SH-SY5Y (cell line): ENCODE data around the gene PRKAA2.

Experiments used
- GATA2 ChIP-seq: IDR thresholded peaks from 2 replicates; pipeline ENCODE4 v1.6.1; 2011; ENCODE audit warnings: mild to moderate bottlenecking, low read depth, low read length
- GATA3 ChIP-seq: IDR thresholded peaks from 2 replicates; pipeline ENCODE4 v1.6.1; 2011; ENCODE audit warnings: low read depth, mild to moderate bottlenecking, low read length, moderate library complexity

PRKAA2 gene

DNA sequence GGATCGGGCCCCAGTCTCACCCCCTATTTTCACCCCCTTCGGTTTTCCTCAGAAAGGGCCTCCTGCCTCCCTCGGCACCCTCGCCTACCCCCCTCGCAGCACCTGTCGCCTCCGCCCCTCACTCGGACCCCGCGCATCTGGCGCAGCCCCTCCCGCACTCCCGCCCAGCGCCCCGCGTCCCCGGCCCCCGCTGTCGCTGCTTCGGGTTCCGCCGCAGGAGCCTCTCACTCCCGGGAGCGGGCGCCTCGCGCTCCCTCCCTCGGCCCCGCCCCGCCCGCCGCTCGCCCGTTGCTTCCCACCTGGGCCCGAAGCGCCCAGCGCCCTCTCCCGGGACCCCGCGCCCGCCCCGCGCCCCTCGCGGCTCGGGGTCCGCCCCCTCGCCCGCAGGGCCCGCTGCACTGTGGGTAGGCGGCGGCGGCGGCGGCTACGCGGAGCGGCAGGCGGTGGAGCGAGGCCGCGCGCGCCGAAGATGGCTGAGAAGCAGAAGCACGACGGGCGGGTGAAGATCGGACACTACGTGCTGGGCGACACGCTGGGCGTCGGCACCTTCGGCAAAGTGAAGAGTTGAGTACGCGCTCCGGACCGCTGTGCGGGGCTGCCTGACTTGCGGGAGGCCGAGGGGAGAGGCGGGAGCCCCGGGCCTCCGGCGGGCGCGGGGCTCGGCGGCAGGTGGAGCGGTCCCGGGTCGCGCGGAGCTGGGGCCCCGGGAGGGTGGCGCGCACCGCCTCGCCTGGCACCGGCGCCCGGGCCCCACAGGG lies at the start of gene PRKAA2:
Gene PRKAA2 (plus strand): TSS at position 396 of the 758 bp plus-strand sequence. CDS start 74 bp downstream, at position 470.
- TF ChIP-seq GATA2 (no peak), GATA3 (no peak)

- no peak for TF ChIP-seq GATA3
- TF ChIP-seq GATA2: no peak
These were observed 28.0 kb upstream of the PRKAA2 start for GRCh38 chr1:56617141-56617540.

DNA sequence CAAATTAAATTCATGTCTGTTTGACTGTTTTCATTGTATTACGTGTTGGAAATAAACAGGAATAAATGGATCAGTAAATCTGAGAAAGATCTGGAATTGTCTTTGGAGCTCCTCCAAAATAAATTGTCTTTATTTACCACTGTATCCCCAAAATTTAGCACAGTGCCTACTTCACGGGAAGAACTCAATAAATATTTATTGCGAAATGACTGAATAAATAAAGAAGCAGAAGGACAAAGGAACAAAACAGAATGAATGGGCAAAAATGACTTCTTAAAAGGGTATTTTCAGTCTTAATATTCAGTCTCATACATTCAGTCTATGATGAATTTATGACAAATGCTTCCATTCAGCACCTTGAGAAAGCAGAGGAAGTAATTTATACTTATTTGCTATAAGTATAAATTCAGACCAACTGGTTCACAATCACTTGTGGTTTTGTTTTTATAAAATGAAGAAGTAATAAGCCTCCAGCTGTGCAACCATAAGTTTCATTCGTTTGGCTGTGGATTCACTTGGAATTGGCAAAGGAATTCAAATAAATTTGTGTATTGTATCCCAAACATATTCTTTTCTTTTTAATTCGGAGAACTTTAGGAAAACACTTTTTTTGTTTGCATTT lies 19.2 kb upstream of the PRKAA2 start:
- no peak for TF ChIP-seq GATA3
- TF ChIP-seq GATA2: no peak

- no peak for TF ChIP-seq GATA2
- TF ChIP-seq GATA3: no peak
These were observed 18.6 kb upstream of the PRKAA2 start for GRCh38 chr1:56626546-56626945.

DNA sequence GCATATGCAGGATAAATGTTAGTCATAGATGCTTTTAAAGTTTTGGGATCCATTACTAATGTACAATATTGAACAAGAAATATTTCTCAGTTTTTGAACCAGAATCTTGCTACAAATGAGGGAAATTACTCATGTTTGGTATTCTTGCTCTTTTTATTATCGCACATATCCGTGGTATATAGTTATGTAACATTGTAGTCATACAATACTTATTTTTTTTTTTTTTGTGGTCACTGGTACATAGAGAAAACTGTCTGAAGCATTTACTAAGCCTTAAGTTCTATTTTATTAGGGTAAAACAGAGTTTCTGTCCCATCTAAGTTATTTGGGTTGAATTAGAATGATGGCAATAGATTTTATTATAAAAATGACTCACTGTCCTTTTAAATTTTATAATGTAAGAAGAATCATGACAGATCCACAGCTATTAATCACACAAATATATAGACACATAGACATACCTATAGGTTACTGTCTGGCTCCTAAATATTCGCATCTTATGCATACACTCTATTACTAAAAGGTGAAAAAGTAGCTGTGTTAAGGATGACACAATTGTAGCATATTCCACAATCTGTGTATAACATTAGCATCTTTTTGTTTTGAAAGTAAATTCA lies 18.0 kb upstream of the PRKAA2 start:
- no peak for TF ChIP-seq GATA2
- no peak for TF ChIP-seq GATA3

GRCh38 chr1:56627636-56628039 lies 17.5 kb upstream of the PRKAA2 start:
- TF ChIP-seq GATA3: no peak
- TF ChIP-seq GATA2: no peak

- no peak for TF ChIP-seq GATA3
- no peak for TF ChIP-seq GATA2
These were observed 14.3 kb upstream of the PRKAA2 start for GRCh38 chr1:56630786-56631185.

GRCh38 chr1:56631901-56632300 lies 13.2 kb upstream of the PRKAA2 start:
- TF ChIP-seq GATA3: no peak
- no peak for TF ChIP-seq GATA2

DNA sequence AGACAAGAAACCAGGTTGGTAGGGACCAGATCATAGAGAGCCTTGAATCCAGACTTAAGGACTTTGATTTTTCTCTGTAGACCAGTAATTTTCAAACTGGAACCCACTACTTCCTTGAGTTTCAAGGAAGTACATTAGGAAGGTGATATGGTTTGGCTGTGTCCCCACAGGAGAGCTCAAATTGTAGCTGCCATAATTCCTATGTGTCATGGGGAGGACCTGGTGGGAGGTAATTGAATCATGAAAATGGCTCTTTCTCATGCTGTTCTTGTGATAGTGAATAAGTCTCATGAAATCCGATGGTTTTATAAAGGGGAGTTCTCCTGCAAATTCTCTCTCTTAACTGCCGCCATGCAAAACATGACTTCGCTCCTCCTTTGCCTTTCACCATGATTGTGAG lies 10.1 kb upstream of the PRKAA2 start:
- TF ChIP-seq GATA2: no peak
- TF ChIP-seq GATA3: no peak

DNA sequence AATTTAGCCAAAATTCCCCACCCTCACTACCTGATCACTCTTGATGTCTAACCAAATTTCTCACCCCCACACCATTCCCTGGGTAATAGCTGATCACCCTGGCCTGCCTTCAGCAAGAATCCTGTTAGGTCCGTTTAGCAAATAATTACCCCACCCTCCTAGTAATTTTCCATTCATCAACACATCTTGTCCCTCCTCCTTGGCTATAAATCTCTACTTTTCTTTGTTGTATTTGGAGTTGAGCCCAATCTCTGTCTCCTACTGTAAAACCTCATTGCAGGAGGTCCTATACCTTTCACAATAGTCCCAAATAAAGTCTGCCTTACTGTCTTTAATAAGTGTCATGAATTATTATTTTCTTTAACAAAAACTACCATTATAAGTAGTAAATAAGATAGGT lies 6.9 kb upstream of the PRKAA2 start:
- TF ChIP-seq GATA3: no peak
- no peak for TF ChIP-seq GATA2

- TF ChIP-seq GATA3: no peak
- no peak for TF ChIP-seq GATA2
These were observed 5.9 kb upstream of the PRKAA2 start for GRCh38 chr1:56639211-56639610.

GRCh38 chr1:56643661-56644060 lies 1.5 kb upstream of the PRKAA2 start:
- TF ChIP-seq GATA2 (no peak), GATA3 (no peak)

DNA sequence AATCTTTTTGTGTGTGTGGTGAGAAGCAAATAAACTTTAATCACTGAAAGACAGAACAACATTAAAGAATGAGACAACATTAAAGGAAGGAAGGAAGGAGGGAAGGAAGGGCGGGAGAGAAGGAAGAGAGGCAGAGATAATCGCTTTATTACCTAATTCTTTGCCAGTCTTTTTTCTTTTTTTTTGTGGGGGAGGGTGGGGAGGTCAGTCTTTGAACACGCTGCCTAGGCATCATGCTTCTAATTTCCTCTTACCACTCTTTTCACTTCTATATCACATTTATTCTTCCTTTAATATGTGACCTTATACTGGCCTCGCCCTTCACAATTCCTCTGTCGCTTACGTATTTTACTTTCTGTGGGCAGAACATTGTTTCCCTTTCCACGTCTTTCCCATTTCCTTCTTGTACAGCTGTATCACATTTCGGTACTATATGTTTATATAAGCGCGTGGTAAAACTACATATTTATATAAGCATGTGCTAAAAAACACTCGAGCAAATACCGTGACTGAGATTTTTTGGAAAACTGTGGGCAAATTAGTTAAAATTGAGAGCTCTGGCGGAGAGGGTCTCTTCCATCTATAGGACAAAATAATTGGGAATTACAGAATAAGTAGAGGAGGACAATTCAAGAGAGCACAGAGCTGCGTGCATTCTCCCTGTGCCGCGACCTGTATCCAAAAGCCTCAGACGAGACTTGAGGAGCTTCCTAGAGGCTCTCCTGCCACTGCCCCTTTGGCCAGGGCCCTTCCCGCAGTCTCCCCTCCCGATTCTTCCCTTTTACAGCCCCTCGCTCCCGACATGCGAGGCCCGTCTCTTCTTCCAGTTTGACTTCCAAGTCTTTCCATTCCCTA lies 823 bp upstream of the PRKAA2 start:
- TF ChIP-seq GATA3 (no peak), GATA2 (no peak)

GRCh38 chr1:56645677-56646305 lies 677 bp downstream of the PRKAA2 start:
- TF ChIP-seq GATA3 (no peak), GATA2 (no peak)

DNA sequence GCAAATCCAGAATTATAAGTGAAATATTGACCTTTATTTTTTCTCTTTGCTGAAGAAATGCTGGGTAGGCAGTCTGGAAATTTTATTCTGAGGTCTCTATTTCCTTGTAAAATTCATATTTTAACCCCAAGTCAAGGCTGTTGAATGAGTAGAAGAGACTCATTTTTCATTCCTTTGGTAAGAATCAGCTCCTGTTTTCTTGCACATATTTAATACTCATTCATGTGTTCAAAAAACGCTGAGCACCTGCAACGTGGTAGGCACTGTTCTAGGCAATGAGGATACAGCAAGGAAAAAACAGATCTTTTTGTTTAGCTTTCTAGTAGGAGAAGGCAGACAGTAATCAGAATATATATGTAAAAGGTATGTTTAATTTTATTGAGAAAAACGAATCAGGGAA lies 1.5 kb downstream of the PRKAA2 start:
- TF ChIP-seq GATA2: no peak
- no peak for TF ChIP-seq GATA3
